H1 (cell line): Measurements from ENCODE around the gene RPL21. TPM values are rescaled to one million over a fixed set of nuclear protein-coding genes. Genes with fewer than 3 reads are reported as not detected.

Source experiments
- ATF3 ChIP-seq: IDR thresholded peaks from 2 replicates; pipeline ENCODE4 v1.6.1; 2011; ENCODE audit warnings: low read depth, mild to moderate bottlenecking, low read length; ENCODE audit not compliant: insufficient read depth
- EZH2 ChIP-seq: fragments of 200-600 bp; sonication (generic); IDR thresholded peaks from 2 replicates; pipeline ENCODE4 v1.7.1; 2012; ENCODE audit warnings: low read depth, mild to moderate bottlenecking, moderate library complexity, low read length, inconsistent platforms; ENCODE audit not compliant: severe bottlenecking
- KDM4A ChIP-seq: IDR thresholded peaks from one replicate; pipeline ENCODE4 v1.7.1; 2012; ENCODE audit warnings: low read depth, mild to moderate bottlenecking, moderate library complexity, low read length, inconsistent platforms; ENCODE audit not compliant: severe bottlenecking
- RXRA ChIP-seq: IDR thresholded peaks from 2 replicates; pipeline ENCODE4 v1.6.1; 2011; ENCODE audit warnings: low read depth, mild to moderate bottlenecking, low read length, moderate library complexity; ENCODE audit not compliant: insufficient read depth
- SIRT6 ChIP-seq: IDR thresholded peaks from one replicate; pipeline ENCODE4 v1.7.1; 2012; ENCODE audit warnings: low read length, inconsistent platforms
- SRF ChIP-seq: IDR thresholded peaks from 2 replicates; pipeline ENCODE4 v1.6.1; 2011; ENCODE audit warnings: mild to moderate bottlenecking, low read depth, low read length, moderate library complexity
- polyA plus RNA-seq, 7 experiments: library from polyadenylated mRNA; depleted of rRNA in 3 of 7; stranded (reverse) in 5 of 7; unstranded in 2 of 7; fragments of >200 nt in 5 of 7; fragments of 200-250 nt in 2 of 7; gene quantifications; 1 replicate in 5 of 7; 2 replicates in 1 of 7; 4 replicates in 1 of 7; pipeline versions ENCODE4 v1.2.1 to v1.2.3, GENCODE V29; 2011 to 2013; ENCODE audit warnings: missing spikeins in 2 of 7, mixed read lengths in 2 of 7
- total RNA-seq: library from RNA; stranded (reverse); fragmentation: NEBNext Ultra II Directional; extraction: Animal tissue kit (Norgen Biotek cat#: 25700); gene quantifications from 2 replicates; pipeline ENCODE4 v1.2.1, GENCODE V29; 2021

Gene RPL21
- total and polyA plus RNA-seq, 2 of the 8 experiments (the other 6 are each of a cell fraction or from before 2014, with no cell fraction given) = 624 to 1,283 TPM

GRCh38 chr13:27279506-27279905 is 28.1 kb downstream of the RPL21 start (continued):
- TF ChIP-seq KDM4A (no peak), SIRT6 (no peak), SRF (no peak), EZH2 (no peak), ATF3 (no peak), RXRA (no peak)
- TF ChIP-seq, all 59 proteins: peak for 0
